Cortex of kidney (tissue), 1 donor: ENCODE results near the gene APCDD1L.
"Not testable (repeated sequence)": the region's sequence is repeated elsewhere in the genome, so short reads cannot be mapped to it uniquely, and the experiment has no call there.

Source experiments
- DNase-seq: peaks from one replicate; lab custom pipeline; 2025; lab: John Stamatoyannopoulos, UW

The APCDD1L gene

GRCh38 chr20:58440021-58440767, 75.0 kb downstream of the APCDD1L start:
- no peak for DNase-seq

GRCh38 chr20:58438970-58439808, 76.0 kb downstream of the APCDD1L start:
- no peak for DNase-seq

- DNase-seq: no peak
Observed at GRCh38 chr20:58436868-58437645, 78.1 kb downstream of the APCDD1L start.

- DNase-seq: no peak
Observed at GRCh38 chr20:58435237-58435636, 80.0 kb downstream of the APCDD1L start.

GRCh38 chr20:58434326-58434725, 80.9 kb downstream of the APCDD1L start:
- DNase-seq: no peak

GRCh38 chr20:58433759-58434158, 81.4 kb downstream of the APCDD1L start:
- DNase-seq: no peak

GRCh38 chr20:58433029-58433647, 82.1 kb downstream of the APCDD1L start:
- DNase-seq: no peak

GRCh38 chr20:58432186-58432954, 82.8 kb downstream of the APCDD1L start:
- no peak for DNase-seq

- no peak for DNase-seq
Observed at GRCh38 chr20:58431134-58431533, 84.1 kb downstream of the APCDD1L start.

GRCh38 chr20:58429303-58429702, 85.9 kb downstream of the APCDD1L start:
- DNase-seq: no peak

GRCh38 chr20:58428364-58428763, 86.8 kb downstream of the APCDD1L start:
- DNase-seq: no peak

GRCh38 chr20:58427571-58427970, 87.6 kb downstream of the APCDD1L start:
- DNase-seq: not testable (repeated sequence)

- no peak for DNase-seq
Observed at GRCh38 chr20:58424218-58424969, 90.8 kb downstream of the APCDD1L start.

GRCh38 chr20:58421497-58421850, 93.7 kb downstream of the APCDD1L start:
- no peak for DNase-seq

- no peak for DNase-seq
Observed at GRCh38 chr20:58420798-58421496, 94.3 kb downstream of the APCDD1L start.

- no peak for DNase-seq
Observed at GRCh38 chr20:58418949-58419748, 96.0 kb downstream of the APCDD1L start.

- DNase-seq: no peak
Observed at GRCh38 chr20:58417438-58417837, 97.8 kb downstream of the APCDD1L start.

GRCh38 chr20:58416835-58417234, 98.4 kb downstream of the APCDD1L start:
- DNase-seq: no peak

- no peak for DNase-seq
Observed at GRCh38 chr20:58416057-58416456, 99.1 kb downstream of the APCDD1L start.
